GM19099 (cell line): ENCODE data around the gene LRFN2.

Experiments
- POLR2A ChIP-seq: IDR thresholded peaks from 3 replicates; pipeline ENCODE4 v1.6.1; 2011; ENCODE audit warnings: low read depth; ENCODE audit not compliant: insufficient read length; ENCODE audit errors: extremely low read depth

The LRFN2 gene

DNA sequence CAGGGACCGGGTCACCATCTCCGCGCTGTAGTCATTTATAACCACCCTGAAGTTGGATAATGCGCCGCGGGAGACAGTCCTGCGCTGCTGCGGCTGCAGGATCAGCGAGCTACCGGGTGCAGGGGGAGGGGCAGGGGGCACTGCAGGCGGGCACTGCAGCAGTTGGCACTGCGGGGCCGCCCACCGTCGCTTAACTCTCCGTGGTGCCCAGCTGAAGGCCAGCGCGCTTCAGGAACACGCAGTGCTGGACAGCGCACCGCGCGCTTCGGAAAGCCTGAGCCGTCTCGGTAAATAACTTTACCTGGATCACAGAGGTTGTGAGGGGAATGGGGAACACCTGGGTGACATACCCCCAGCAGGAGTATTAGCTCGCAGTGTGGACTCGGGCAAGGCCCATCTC is 12.4 kb upstream of the LRFN2 start:
- no peak for TF ChIP-seq POLR2A

GRCh38 chr6:40598516-40598915 is 11.4 kb upstream of the LRFN2 start:
- no peak for TF ChIP-seq POLR2A

DNA sequence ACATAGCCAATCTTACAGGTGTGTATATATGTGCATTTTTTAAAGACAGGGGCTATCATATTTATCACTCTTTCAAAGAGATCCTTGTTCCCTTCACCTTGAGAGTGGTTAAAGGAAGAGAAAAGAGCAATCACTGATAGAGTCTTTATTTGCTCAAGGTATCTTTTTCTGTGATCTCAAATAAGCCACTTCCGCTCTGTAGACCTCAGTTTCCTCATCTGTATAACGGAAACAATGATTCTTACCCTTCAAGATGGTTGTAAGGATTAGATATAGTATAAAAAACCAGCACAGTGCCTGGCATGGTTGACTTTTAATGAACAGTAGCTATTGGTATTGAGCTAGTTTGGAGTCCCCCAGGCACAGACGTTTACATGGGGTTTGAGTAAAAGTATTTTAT is 10.1 kb upstream of the LRFN2 start:
- TF ChIP-seq POLR2A: no peak

GRCh38 chr6:40588480-40588879 is 1.3 kb upstream of the LRFN2 start:
- no peak for TF ChIP-seq POLR2A

- no peak for TF ChIP-seq POLR2A
Observed at GRCh38 chr6:40588070-40588384, 863 bp upstream of the LRFN2 start.

DNA sequence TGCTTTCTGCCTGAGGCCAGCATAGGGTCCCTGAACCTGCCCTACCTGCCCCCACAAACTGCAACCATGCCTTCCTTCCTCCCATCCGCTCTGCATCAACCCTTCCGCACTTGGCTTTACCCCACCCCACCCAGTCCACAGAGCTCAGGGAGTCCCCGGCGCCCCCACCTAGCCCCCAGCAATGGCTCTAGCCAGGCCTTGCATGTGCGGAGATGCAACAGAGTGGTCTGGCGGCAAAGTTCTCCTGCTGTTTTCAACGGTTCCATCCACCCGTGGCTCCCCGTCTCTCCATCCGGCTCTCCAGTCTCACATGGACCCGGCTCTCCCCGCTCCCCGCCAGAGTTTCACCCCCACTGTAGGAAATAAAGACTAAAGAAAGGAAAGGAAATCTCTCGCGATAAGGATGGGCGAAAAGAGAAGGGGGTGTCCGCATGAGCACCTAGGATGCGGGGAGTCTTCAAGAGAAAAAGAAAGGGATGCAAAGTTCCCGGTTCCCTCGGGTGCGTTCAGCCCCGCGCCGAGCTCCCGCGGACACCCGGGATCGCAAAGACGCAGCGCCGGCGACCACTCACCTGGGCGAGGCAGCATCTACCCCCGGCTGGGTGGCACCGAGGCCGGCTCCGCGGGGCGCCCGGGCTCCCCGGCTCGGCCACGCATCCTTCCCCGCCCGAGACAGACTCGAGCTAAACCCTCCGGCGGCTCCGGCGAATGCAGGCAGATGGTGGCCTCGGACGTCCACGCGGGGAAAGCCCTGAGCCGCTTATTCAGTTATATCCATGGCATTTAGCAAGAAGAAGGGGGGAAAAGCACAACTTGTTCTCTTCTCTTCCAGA is 579 bp downstream of the LRFN2 start:
- no peak for TF ChIP-seq POLR2A

GRCh38 chr6:40585651-40586269 is 1.4 kb downstream of the LRFN2 start:
- no peak for TF ChIP-seq POLR2A

GRCh38 chr6:40585223-40585622 is 1.9 kb downstream of the LRFN2 start:
- TF ChIP-seq POLR2A: no peak

- no peak for TF ChIP-seq POLR2A
Observed at GRCh38 chr6:40584741-40585140, 2.4 kb downstream of the LRFN2 start.

GRCh38 chr6:40583709-40584108 is 3.5 kb downstream of the LRFN2 start:
- no peak for TF ChIP-seq POLR2A

DNA sequence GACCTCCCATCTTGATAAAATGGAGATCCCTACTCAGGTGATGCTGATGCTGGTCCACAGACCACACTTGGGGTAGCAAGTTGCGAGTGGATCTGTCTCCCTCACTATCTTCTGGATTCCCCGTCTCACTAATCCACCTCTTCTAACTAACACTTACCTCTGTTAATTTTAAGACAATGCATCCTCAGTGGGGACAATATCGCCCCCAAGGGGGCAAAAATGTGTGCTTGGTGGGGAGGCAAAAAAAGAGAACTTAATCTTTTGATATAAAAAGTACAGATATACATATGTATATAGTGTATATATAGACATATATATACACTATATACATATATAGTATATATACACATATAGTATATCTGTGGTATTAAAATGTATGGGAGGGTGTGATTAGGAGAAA is 4.3 kb downstream of the LRFN2 start:
- no peak for TF ChIP-seq POLR2A

GRCh38 chr6:40579101-40579500 is 8.1 kb downstream of the LRFN2 start:
- TF ChIP-seq POLR2A: no peak

GRCh38 chr6:40577672-40578071 is 9.5 kb downstream of the LRFN2 start:
- TF ChIP-seq POLR2A: no peak

DNA sequence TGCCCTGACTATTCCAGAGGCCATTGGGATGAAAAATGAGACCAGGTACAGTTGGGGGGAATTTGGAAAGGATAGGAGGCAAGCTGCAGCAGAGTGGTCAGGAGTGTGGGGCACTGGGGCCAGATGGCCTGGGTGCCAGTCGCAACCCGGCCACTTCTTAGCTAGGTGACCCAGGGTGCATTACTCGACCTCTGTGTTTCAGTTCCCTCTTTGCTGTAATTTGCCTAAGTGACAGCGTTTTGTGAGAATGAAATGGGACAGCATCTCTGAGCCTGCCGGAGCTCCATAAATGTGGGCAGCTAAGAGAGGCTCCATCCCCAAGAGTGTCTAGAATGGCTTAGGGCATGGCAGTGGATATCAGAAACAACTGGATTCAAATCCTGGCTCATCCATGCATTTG is 13.9 kb downstream of the LRFN2 start:
- TF ChIP-seq POLR2A: no peak

GRCh38 chr6:40569162-40569910 is 17.8 kb downstream of the LRFN2 start:
- TF ChIP-seq POLR2A: no peak
